NCI-H1092 treated with DMSO at 0.1 percent for 48 hours (cell line): Measurements from ENCODE around the gene ARL5A.

Experiments used
- DNase-seq: peaks from one replicate; lab custom pipeline; 2025; lab: John Stamatoyannopoulos, UW

ARL5A gene

GRCh38 chr2:151840216-151841046 lies 12.2 kb upstream of the ARL5A start:
- no peak for DNase-seq

DNA sequence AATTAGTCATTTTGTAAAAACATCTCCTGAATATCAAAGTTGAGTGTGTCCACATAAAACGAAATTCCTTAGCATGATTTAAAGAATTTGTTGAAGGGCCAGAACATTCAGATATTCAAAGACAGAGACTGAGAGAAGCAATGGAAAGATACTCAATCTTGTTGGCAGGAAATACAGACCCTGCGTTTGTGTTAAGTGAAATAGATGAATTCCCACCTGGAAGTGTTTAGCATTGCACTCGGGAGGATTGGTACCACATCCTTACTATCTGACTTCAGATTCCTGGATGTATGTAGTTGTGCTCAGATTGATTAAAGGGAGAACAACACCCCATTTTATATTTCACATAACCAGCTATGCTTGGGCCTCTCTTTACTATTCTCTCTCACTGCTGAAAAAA lies 9.7 kb upstream of the ARL5A start:
- no peak for DNase-seq

DNA sequence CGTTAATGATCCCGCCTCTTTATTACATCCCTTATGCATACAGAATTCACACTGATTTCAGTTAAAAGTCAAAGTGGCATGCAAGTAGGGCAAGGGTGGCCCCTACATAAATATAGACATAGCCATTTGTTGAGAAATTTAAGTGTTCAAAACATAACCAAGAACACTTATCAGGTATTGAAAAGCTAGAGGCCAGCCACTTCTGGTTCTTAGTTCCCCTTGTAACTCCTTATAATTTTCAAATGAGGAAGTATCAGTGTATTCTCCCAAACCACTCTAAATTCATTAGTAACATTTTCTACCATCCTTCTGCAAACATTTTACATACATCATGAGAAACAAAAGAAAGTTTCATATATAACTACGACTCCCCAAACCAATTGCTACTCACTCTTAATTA lies 5.8 kb upstream of the ARL5A start:
- no peak for DNase-seq

DNA sequence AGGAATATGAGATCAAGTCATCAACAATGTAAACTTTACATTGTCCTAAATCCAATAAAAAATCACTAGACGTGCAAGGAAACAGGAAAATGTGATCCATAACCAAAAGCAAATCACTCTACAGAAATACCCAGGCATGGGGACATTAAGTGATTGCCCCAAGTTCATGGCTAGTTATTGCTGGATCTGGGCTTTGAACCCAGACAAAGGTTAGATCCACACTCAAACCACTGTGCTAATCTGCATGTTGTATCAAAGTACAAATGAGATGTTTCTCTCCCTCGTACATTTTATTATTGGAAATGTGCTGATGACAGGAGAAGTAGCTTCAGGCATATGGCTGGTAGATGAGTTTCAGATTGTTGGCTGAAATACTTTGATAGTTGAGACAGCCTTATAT lies 2.7 kb upstream of the ARL5A start:
- no peak for DNase-seq

- DNase-seq: no peak
These were observed 686 bp upstream of the ARL5A start for GRCh38 chr2:151828890-151829324.

DNA sequence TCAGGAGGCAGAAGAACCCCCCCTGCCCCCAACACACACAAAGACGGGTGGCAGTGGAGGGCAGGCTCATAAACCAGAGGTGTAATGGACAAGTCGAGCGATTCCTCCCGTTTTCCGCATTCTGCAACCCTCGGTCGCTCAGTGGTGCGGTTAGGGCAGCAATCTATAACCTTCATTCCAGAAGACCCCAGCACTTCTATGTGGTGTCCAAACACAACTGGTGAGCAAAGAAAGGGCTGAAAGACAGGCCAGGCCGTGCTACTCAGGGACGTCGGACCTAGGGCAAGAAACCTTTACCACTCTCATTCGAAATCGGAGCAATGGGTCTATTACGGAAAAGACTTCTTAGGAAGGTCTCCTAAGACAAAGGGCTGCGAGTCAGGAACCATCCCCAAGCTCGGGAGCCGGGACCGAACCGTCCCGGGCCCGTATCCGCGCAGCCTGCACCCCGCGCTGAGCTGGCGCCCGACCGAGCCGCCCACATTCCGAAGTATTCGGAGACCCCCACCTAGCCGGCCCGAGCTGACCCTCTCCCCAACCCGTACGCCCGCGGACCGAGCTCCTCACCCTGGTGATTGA lies 568 bp downstream of the ARL5A start:
- peak; percentile 23 for DNase-seq

DNA sequence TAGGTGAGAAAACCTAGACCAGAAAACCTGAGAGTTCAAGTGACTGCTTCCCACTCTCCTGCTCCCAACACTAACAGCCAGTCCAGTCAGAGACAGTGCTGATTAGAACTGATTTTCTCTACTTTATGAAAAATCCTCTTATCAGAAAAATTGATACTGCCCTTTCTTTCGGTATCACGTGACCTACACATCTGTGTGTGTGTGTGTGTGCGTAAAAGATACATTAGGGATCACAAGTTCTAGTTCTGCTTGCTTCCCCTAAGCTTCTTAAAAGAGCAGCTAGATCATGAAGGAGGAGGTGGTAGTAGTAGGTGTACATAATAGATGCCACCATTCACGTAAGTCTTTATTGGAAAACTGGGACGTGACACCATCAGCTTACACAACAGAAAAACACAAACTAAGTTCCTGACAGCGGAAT lies 1.5 kb downstream of the ARL5A start:
- DNase-seq: no peak

- no peak for DNase-seq
These were observed 3.3 kb downstream of the ARL5A start for GRCh38 chr2:151824886-151825285.

DNA sequence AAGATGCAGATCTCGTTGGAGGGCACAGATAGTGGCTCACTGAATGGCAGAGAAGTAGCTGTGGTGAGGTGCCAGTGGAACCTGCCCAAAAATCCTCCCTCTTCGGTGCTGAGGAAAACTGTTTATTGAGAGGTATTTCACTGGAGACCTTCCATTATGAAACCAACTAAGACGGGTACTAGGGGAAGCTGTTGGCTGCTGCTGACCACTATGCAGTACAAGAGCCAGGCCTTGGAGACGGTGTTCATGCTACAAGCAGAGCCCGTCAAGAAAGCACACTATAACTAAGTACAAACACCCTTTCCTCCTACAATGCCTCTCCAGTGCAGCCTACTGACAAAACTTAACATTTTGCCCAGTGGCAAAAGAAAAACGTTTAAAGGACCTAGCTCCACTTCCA lies 4.6 kb downstream of the ARL5A start:
- DNase-seq: no peak

GRCh38 chr2:151819920-151820319 lies 8.3 kb downstream of the ARL5A start:
- no peak for DNase-seq

DNA sequence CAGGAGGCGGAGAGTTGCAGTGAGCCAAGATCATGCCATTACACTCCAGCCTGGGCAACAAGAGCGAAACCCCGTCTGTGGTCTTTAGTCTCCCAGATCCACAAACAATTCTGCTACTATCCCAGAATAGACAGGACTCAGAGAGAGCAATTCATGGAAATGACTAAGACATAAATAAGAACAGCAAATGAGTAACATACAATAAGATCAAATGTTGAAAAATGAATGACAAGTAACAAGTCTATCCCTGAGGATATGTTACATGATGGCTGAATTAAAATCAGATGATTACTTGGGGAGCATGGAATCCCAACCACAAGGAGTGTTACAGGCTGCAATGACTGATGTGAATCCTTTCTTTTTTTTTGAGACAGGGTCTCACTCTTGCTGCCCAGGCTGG lies 10.3 kb downstream of the ARL5A start:
- DNase-seq: no peak

DNA sequence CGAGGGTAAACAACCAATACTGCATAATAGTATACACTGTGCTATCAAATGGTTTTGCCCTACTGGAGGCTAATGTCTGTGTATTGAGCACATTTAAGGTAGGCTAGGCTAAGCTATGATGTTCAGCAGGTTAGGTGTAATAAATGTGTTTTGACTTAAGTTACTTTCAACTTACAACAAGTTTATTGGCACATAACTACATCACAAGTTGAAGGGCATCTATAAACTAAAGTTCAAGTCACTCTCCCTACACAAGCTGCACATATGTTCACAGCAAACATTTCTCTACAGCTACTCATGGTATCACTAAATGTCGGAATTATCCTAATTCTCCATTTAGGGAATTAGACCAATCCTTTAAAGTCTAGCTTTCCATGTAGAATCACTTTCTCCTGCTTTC lies 11.4 kb downstream of the ARL5A start:
- DNase-seq: no peak

DNA sequence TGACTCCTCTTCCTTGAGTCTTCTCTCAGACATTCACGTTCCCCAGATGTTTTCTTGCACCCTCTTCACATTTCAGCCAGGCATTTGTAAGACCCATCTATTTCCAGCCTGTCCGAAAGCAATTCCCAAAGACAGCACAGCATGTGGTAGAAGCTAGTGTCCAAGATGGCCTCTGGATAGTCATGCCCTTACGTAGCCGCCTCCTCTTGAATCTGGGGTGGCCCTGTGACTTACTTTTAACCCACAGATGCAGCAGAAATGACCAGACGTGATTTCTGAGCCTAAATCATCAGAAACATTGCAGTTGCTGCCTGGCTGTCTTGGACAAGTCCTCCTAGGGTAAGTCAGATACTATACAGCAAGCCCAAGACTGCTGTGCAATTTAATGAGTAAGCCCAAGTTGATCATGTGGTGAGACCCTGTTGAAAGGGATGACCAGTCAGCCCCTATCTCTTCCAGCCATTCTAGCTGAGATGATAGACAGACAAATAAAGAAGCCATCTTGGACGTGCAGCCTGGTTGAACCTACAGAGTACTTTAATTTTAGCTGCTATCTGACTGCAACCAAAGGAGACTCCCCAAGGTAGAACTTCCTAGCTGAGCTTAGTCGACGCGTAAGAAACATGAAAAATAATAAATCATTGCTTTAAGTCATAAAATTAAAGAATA lies 12.3 kb downstream of the ARL5A start:
- no peak for DNase-seq

GRCh38 chr2:151810489-151810888 lies 17.7 kb downstream of the ARL5A start:
- no peak for DNase-seq

DNA sequence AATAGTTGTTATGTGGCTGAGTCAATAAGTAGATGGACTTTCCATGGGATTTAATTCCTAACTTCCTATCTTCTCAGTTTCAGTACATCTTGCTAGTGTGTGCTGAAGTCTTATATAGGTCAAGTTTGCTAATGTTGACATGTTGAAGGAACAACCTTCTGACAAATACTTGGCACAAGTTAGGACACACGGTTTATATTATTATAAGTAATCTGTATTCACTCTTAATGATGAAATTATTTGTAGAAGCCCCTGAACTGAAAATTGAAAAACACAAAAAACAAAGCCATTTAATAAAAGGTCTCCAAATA lies 19.2 kb downstream of the ARL5A start:
- no peak for DNase-seq

GRCh38 chr2:151808258-151809072 lies 19.8 kb downstream of the ARL5A start:
- no peak for DNase-seq

- DNase-seq: no peak
These were observed 22.3 kb downstream of the ARL5A start for GRCh38 chr2:151805961-151806360.

- no peak for DNase-seq
These were observed 22.9 kb downstream of the ARL5A start for GRCh38 chr2:151805343-151805742.

DNA sequence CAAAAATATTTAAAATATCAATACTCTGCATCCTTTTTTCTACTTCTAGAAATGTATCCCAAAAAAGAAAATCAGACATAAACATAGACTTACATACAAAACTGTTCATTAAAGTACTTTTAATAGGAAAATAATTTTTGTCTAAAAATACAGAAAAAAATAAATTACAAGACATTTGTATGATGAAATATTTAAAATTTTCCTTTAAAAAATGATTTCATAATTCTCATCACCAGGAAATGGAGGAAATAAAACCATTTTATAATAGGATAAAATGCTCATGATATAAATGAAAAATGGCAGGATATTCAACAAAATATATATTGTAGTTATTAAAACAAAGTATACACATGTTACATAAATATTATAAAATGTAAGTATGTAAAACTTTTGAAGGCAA lies 24.4 kb downstream of the ARL5A start:
- no peak for DNase-seq

- DNase-seq: no peak
These were observed 25.9 kb downstream of the ARL5A start for GRCh38 chr2:151802315-151802714.

DNA sequence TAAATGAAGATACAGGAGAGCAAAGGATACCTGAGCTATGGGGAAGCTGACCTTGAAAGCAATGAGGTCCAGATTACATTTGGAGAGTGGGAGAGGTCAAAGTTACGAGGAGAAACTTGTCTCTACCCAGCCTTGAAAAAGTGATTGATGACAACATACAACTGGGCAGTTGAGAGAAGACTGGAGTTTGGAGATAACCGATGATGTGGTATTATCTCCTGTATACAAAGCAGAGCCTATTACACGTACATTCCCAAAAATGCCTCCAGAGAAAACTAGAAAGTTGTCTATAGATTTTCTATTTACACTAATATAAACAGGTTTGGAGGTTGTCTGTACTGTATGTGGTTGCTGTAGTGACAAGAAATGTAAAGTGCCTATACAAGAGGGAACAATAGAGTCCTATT lies 28.3 kb downstream of the ARL5A start:
- no peak for DNase-seq

DNA sequence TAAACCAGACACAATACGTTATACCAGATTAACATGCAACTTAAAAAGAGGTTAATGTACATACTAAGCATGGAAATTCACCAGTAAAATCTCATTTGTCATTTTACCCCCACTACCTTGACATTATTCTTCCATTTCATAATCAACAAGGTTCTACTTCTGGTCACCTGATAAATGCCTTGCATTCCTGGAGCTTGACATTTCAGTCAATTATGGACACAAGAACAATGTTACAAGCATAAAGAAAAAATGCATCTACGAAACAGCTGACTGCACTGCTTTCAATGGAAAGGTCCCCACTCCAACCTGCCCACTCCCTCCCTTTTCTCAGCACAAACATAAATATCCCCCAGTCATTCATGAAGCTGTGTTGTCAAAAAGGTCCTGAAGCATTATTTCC lies 31.4 kb downstream of the ARL5A start:
- DNase-seq: no peak
